SK-N-MC (cell line): Measurements from ENCODE around the gene KRTCAP3.

ENCODE experiments used
- DNase-seq: peaks from one replicate; pipeline ENCODE4 v3.0.0-alpha.2; 2011; ENCODE audit warnings: low read depth, low spot score
- H3K27ac ChIP-seq: fragments of 200-600 bp; sonication (generic); 2 replicates; pipeline ENCODE4 v1.5.1; 2016; ENCODE audit warnings: mixed run types
- H3K36me3 ChIP-seq: fragments of 200-600 bp; sonication (generic); 2 replicates; pipeline ENCODE4 v1.6.1; 2017; ENCODE audit warnings: antibody characterized with exemption, low read length, mixed read lengths; ENCODE audit not compliant: insufficient read depth
- H3K4me3 ChIP-seq: fragments of 200-600 bp; sonication (generic); 2 replicates; pipeline ENCODE4 v1.5.1; 2016
- H3K9ac ChIP-seq: fragments of 200-600 bp; sonication (generic); 2 replicates; pipeline ENCODE4 v1.8.0; 2017; ENCODE audit warnings: mixed run types, mixed read lengths; ENCODE audit not compliant: insufficient read length
- H3K9me3 ChIP-seq: fragments of 200-600 bp; sonication (generic); 2 replicates; pipeline ENCODE4 v1.6.1; 2017; ENCODE audit warnings: low read depth, mild to moderate bottlenecking, antibody characterized with exemption, low read length, moderate library complexity, mixed read lengths
- EZH2 ChIP-seq: fragments of 200-600 bp; sonication (generic); IDR thresholded peaks from one replicate; pipeline ENCODE4 v1.6.1; 2017; ENCODE audit warnings: antibody characterized with exemption
- FOXP2 ChIP-seq: optimal IDR thresholded peaks from 2 replicates; pipeline ENCODE3; 2011; ENCODE audit warnings: mild to moderate bottlenecking, moderate library complexity; ENCODE audit not compliant: insufficient read depth; ENCODE audit errors: extremely low read length, control extremely low read depth
- POLR2AphosphoS5 ChIP-seq: IDR thresholded peaks from 2 replicates; pipeline ENCODE4 v1.6.1; 2012; ENCODE audit warnings: mild to moderate bottlenecking, low read depth, low read length, borderline replicate concordance

KRTCAP3 gene

DNA sequence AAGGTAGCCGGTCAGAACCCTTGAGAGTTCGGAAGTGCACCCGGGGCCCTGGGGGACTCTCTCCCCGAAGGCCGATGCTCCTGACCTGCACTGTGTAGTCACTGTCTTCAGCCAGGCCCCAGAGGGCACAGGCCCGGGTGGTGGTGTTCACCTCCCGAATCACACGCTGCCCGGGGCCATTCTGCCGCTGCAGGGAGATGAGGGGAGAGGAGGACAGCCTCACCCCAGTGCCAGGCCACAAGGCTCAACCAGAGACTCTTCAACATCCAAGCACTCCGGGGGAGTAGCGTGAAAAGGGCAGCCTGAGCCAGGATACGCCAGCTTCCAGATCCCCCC, 51.7 kb downstream of the KRTCAP3 start:
- DNase-seq, result no peak
- Histone ChIP-seq H3K9ac (no peak overlapping the region), H3K36me3 (no peaks in the 10 kb centered on the region), H3K27ac (no peak overlapping the region), H3K9me3 (no peaks in the 10 kb centered on the region), H3K4me3 (no peak overlapping the region)
- TF ChIP-seq POLR2AphosphoS5 (no peak), FOXP2 (no peak), EZH2 (no peak)
